Measurements from ENCODE around the gene SLC6A1.
A peak's percentile ranks its signal among the peaks of the same experiment; 100 is the strongest.

The SLC6A1 gene

GRCh38 chr3:10981961-10982360, 10.6 kb upstream of the SLC6A1 start:
- DNase-seq (ENCODE audit: low read depth): peak; percentile 19
- TF ChIP-seq, protein P1, sequence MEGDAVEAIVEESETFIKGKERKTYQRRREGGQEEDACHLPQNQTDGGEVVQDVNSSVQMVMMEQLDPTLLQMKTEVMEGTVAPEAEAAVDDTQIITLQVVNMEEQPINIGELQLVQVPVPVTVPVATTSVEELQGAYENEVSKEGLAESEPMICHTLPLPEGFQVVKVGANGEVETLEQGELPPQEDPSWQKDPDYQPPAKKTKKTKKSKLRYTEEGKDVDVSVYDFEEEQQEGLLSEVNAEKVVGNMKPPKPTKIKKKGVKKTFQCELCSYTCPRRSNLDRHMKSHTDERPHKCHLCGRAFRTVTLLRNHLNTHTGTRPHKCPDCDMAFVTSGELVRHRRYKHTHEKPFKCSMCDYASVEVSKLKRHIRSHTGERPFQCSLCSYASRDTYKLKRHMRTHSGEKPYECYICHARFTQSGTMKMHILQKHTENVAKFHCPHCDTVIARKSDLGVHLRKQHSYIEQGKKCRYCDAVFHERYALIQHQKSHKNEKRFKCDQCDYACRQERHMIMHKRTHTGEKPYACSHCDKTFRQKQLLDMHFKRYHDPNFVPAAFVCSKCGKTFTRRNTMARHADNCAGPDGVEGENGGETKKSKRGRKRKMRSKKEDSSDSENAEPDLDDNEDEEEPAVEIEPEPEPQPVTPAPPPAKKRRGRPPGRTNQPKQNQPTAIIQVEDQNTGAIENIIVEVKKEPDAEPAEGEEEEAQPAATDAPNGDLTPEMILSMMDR (conservative IDR thresholded peaks at IDR 0.05; ENCODE audit: control insufficient read depth, insufficient read depth, low read depth, low read length): no peak
- no peak overlapping the region for H3K4me3 ChIP-seq (ENCODE audit: control insufficient read depth, low read depth, low read length)

DNA sequence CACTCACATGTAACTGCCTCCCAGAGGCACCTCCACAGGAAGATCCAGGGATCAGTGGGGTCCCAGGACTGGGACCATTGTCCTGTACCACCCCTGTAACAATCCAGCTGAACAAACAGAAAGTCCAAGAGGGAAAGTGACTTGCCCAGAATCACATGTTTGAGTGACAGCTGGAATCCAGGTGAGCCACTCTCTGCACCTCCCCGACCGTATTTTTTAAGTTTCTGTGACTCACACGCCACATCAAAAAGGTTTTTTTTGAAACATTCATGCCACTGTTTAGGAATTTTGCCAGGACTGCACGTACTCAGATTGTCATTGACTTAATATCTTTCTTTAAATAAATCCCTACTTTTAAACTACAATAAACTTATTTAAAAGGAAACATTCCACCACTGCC, 9.8 kb upstream of the SLC6A1 start:
- DNase-seq (ENCODE audit: low read depth): no peak
- no peak overlapping the region for H3K4me3 ChIP-seq (ENCODE audit: control insufficient read depth, low read depth, low read length)
- TF ChIP-seq, protein P1 (conservative IDR thresholded peaks at IDR 0.05; ENCODE audit: control insufficient read depth, insufficient read depth, low read depth, low read length): no peak

- TF ChIP-seq, protein P1 (conservative IDR thresholded peaks at IDR 0.05; ENCODE audit: control insufficient read depth, insufficient read depth, low read depth, low read length): peak; percentile 89
- H3K4me3 ChIP-seq (ENCODE audit: control insufficient read depth, low read depth, low read length): no peak overlapping the region
- DNase-seq (ENCODE audit: low read depth): peak; percentile 30
These were observed 9.2 kb upstream of the SLC6A1 start for GRCh38 chr3:10983219-10983916.

- no peak overlapping the region for H3K4me3 ChIP-seq (ENCODE audit: control insufficient read depth, low read depth, low read length)
- no peak for DNase-seq (ENCODE audit: low read depth)
- TF ChIP-seq, protein P1 (conservative IDR thresholded peaks at IDR 0.05; ENCODE audit: control insufficient read depth, insufficient read depth, low read depth, low read length): no peak
These were observed 8.1 kb upstream of the SLC6A1 start for GRCh38 chr3:10984371-10984896.

- TF ChIP-seq, protein P1 (conservative IDR thresholded peaks at IDR 0.05; ENCODE audit: control insufficient read depth, insufficient read depth, low read depth, low read length): no peak
- no peak for DNase-seq (ENCODE audit: low read depth)
- no peak overlapping the region for H3K4me3 ChIP-seq (ENCODE audit: control insufficient read depth, low read depth, low read length)
These were observed 7.4 kb upstream of the SLC6A1 start for GRCh38 chr3:10985181-10985580.

DNA sequence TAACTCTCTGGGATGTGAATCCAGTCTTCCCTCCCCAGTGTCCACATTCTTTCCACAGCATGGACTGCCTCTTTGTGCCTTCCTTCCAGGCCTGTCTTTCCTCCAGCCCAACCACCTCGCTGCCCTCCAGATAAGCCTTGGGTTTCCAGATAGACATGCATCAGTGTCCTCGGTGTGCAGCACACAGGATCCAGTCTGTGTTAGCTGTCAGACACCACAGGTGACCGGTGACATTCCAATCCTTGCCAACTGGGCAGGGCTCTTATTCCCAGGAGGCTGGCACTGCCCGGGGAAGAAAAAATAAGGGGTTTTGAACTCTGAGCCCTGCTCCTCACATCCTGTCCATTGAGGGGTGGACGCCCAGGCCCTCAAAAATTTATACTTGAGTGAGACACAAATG, 6.0 kb upstream of the SLC6A1 start:
- TF ChIP-seq, protein P1 (conservative IDR thresholded peaks at IDR 0.05; ENCODE audit: control insufficient read depth, insufficient read depth, low read depth, low read length): no peak
- H3K4me3 ChIP-seq (ENCODE audit: control insufficient read depth, low read depth, low read length): no peak overlapping the region
- DNase-seq (ENCODE audit: low read depth): no peak

All from fibroblast of mammary gland (primary cell).